Chondrocyte (in vitro differentiated cells): Measurements from ENCODE around the gene AP1G2. TPM values are rescaled to one million over a fixed set of nuclear protein-coding genes. Genes with fewer than 3 reads are reported as not detected.

ENCODE experiments used
- DNase-seq: peaks from one replicate; pipeline ENCODE4 v3.0.0; 2021; ENCODE audit warnings: mixed read lengths, low spot score
- H3K27ac Mint-ChIP-seq: one replicate; pipeline ENCODE4 v1.8.0; 2021; ENCODE audit warnings: mild to moderate bottlenecking, moderate library complexity, mixed read lengths; ENCODE audit not compliant: unreplicated experiment
- H3K27me3 Mint-ChIP-seq: 2 replicates; pipeline ENCODE4 v1.8.0; 2021; ENCODE audit warnings: low read depth, mixed read lengths
- H3K36me3 Mint-ChIP-seq: 2 replicates; pipeline ENCODE4 v1.8.0; 2021; ENCODE audit warnings: low read depth, mixed read lengths
- H3K4me1 Mint-ChIP-seq: 2 replicates; pipeline ENCODE4 v1.8.0; 2021; ENCODE audit warnings: low read depth, mild to moderate bottlenecking, mixed read lengths
- H3K4me3 Mint-ChIP-seq: one replicate; pipeline ENCODE4 v1.8.0; 2021; ENCODE audit warnings: mild to moderate bottlenecking, moderate library complexity, mixed read lengths; ENCODE audit not compliant: unreplicated experiment
- H3K9me3 Mint-ChIP-seq: 2 replicates; pipeline ENCODE4 v1.8.0; 2021; ENCODE audit warnings: low read depth, mixed read lengths
- total RNA-seq: library from RNA; stranded (reverse); gene quantifications from 3 replicates; pipeline ENCODE4 v1.2.1, GENCODE V29; 2021
- TF ChIP-seq, protein P1 (sequence below): fragments of 200-600 bp; sonication (generic); IDR thresholded peaks from 2 replicates; pipeline ENCODE4 v1.5.0; 2021; ENCODE audit warnings: antibody characterized with exemption, mild to moderate bottlenecking, moderate library complexity

AP1G2 gene
- total RNA-seq, 1 donor from 2014 or later, result 16.4 TPM

DNA sequence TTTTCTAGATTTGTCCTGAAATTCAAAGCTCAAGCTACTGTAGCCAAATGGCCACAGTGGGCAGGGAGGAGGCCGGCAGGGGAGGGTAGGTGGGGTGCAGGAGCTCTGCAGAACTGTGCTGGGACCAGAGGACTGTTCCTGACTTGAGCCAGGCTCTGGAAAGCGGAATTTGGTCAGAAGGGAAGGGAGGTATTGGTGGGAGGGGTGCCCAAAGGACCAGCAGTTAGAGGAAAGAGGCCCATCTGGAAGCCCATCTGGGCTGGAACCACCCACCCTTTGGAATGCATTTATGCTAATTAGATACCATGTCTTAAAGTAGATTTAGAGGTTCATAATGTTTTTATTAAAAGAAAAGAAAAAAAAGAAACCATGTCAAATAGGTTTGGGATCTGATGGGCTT is 35.5 kb upstream of the AP1G2 start:
- no peak overlapping the region for H3K27ac Mint-ChIP-seq
- peaks cover 7% of the 10 kb centered on the region for H3K9me3 Mint-ChIP-seq
- peaks cover 1% of the 10 kb centered on the region for H3K36me3 Mint-ChIP-seq
- no peak overlapping the region for H3K4me3 Mint-ChIP-seq
- TF ChIP-seq, protein P1, sequence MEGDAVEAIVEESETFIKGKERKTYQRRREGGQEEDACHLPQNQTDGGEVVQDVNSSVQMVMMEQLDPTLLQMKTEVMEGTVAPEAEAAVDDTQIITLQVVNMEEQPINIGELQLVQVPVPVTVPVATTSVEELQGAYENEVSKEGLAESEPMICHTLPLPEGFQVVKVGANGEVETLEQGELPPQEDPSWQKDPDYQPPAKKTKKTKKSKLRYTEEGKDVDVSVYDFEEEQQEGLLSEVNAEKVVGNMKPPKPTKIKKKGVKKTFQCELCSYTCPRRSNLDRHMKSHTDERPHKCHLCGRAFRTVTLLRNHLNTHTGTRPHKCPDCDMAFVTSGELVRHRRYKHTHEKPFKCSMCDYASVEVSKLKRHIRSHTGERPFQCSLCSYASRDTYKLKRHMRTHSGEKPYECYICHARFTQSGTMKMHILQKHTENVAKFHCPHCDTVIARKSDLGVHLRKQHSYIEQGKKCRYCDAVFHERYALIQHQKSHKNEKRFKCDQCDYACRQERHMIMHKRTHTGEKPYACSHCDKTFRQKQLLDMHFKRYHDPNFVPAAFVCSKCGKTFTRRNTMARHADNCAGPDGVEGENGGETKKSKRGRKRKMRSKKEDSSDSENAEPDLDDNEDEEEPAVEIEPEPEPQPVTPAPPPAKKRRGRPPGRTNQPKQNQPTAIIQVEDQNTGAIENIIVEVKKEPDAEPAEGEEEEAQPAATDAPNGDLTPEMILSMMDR, result no peak
- DNase-seq, result no peak
- H3K4me1 Mint-ChIP-seq, result peaks cover 9% of the 10 kb centered on the region
- peaks cover 13% of the 10 kb centered on the region for H3K27me3 Mint-ChIP-seq

DNA sequence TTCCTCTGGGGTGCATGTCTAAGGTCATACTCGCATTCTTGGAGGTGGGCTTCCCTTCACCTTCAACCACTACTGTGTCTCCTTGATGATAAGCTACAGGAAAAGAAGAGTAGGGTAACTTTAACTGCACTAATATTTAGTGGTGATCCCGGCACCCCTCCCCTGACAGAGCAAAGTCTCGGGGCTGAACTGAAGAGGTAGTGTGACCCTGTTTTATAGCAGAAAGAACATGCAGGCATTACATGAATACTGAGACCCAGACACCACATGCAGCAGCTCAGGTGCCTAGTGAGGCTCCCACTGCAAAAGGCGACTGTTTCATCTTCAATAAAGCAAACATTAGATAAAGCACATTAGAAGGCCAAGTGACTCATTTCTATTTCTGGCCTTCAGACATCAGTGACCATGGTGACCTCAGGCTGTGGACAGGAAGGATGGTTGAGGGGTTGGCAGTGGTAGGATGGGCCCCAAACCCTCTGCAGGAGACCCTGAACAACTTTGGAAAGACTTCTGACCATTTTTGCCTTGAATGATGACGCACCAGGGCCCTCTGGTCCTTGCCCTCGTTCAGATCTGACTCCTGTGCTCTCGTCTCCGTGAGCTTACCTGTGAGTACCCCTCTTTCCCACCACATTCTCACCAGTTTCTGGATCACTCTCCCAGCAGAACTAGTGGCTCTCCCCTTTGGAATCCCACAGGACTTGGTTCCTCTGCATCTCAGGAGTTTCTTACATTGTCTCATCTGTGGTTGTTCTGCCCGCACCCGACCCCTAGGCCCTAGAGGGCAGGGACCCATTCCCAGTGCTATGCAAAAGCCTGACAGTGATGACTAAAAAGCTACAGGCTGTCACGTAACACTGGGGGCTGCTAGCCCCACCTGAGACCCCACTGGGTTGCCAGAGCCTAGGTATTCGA is 34.8 kb upstream of the AP1G2 start:
- Mint-ChIP-seq H3K9me3 (peaks cover 7% of the 10 kb centered on the region), H3K27me3 (peaks cover 13% of the 10 kb centered on the region)

DNA sequence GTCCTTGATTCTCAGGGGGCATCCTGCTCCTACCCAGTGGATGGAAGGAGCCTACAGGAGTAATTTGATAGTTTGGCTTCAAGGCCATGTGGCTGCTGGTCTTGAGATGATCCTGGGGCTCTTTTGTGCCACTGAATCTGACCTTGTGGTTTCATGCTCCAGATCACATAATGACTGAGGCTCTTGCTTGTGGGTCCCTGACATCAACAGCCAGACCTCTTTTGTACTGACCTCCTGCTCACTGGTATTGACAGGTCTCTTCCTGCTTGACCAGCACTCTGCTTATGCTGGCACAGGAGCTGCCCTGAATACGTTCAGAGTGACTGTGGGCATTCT is 34.2 kb upstream of the AP1G2 start:
- H3K4me3 Mint-ChIP-seq, result no peak overlapping the region
- no peak for DNase-seq
- peaks cover 9% of the 10 kb centered on the region for H3K4me1 Mint-ChIP-seq
- H3K27ac Mint-ChIP-seq, result no peak overlapping the region
- peaks cover 17% of the 10 kb centered on the region for H3K27me3 Mint-ChIP-seq
- TF ChIP-seq, protein P1, result no peak
- H3K36me3 Mint-ChIP-seq, result peaks cover 1% of the 10 kb centered on the region
- peaks cover 7% of the 10 kb centered on the region for H3K9me3 Mint-ChIP-seq

More for the DNA sequence above, 34.8 kb upstream of the AP1G2 start:
- no peak for DNase-seq
- H3K4me3 Mint-ChIP-seq, result no peak overlapping the region
- no peak overlapping the region for H3K27ac Mint-ChIP-seq
- peaks cover 1% of the 10 kb centered on the region for H3K36me3 Mint-ChIP-seq
- TF ChIP-seq, protein P1, result no peak
- H3K4me1 Mint-ChIP-seq, result peaks cover 9% of the 10 kb centered on the region

DNA sequence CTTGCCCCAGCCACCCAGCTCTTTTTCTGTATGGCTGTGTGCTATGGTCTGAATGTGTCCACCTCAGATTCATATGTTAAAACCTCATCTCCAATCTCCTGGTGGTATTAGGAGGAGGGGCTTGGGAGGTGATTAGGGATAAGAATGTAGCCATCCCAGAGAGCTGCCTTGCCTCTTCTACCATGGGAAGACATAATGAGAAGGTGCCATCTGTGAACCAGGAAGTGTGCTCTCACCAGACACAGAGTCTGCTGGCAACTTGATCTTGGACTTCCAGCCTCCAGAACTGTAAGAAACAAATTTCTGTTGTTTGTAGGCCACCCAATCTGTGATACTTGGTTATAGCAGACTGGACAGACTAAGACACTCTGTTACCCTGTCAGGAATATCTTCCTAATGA is 33.8 kb upstream of the AP1G2 start:
- H3K4me3 Mint-ChIP-seq, result no peak overlapping the region
- DNase-seq, result no peak
- H3K4me1 Mint-ChIP-seq, result peaks cover 7% of the 10 kb centered on the region
- peaks cover 1% of the 10 kb centered on the region for H3K36me3 Mint-ChIP-seq
- no peak overlapping the region for H3K27ac Mint-ChIP-seq
- TF ChIP-seq, protein P1, result no peak
- H3K27me3 Mint-ChIP-seq, result peaks cover 20% of the 10 kb centered on the region
- peaks cover 7% of the 10 kb centered on the region for H3K9me3 Mint-ChIP-seq

DNA sequence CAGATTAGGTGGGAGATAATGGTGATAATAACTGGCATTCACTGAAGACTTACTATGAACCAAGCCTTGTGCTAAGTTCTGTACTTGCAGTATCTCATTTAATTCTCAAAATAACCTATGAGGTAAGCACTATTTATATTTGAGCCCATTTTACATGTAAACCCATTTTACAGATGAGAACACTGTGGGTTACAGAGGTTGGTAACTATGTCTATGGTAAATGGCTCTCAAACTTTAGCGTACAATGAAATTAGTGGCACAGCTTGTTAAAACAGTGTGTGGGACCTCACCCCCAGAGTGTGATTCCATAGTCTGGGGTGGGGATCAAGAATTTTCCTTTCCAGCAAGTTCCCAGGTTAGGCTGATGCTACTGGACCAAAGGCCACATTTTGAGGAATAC is 33.2 kb upstream of the AP1G2 start:
- peaks cover 7% of the 10 kb centered on the region for H3K9me3 Mint-ChIP-seq
- no peak overlapping the region for H3K4me3 Mint-ChIP-seq
- TF ChIP-seq, protein P1, result no peak
- H3K27me3 Mint-ChIP-seq, result peaks cover 20% of the 10 kb centered on the region
- no peak for DNase-seq
- peaks cover 3% of the 10 kb centered on the region for H3K4me1 Mint-ChIP-seq
- H3K27ac Mint-ChIP-seq, result no peak overlapping the region
- peaks cover 1% of the 10 kb centered on the region for H3K36me3 Mint-ChIP-seq
